ENCODE measurements around the gene FABP3. TPM values are rescaled to one million over a fixed set of nuclear protein-coding genes. Genes with fewer than 3 reads are reported as not detected.

FABP3 gene
- total RNA-seq, result 0.20 and 0.87 TPM in 2 replicates

DNA sequence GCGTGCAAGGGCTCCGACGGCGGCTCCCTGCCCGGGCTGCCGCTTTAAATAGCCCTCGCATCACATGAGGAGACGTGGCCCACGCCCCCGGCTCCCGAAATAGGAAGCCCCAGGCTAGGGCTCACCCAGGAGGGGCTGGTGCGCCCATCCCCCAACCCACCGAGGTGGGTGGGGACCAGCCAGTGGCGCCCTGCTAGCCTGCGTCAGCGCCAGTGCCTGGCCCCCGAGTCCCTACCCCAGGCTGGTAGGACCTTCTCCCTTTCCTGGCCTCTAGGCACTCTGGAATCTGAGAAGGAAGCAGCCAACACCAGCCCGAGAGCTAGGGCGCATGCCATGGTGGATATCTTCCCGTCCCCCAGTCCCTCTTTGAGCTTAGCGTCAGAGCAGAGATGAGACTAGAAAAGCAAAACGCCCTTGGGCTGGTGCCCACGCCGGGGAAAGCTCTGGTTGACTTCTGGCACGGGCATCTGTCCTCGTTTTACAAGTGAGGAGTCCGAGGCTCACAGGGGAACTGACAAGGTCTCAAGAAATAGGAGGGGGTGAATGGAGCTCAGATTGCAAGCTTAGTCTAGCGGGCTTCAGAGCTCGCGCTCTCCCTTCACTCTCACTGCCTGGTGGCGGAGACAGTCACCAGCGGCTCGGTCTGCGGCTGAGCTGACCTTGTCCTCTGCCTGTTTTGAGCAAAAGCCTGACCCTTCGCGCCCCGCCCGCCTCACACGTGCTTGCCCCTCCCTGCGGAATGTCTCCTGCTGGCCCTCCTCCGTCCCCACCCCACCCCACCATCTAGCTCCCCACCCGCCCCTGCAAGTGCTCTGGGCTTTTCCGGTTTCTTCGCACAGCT lies at the start of gene FABP3:
TSS of gene FABP3 (minus strand) at position 21 of the 841 bp plus-strand sequence. CDS start 62 bp downstream, outside the sequence.
- DNase-seq (ENCODE audit: low read depth in 2 of 2), result peak; percentile 25 to 35

DNA sequence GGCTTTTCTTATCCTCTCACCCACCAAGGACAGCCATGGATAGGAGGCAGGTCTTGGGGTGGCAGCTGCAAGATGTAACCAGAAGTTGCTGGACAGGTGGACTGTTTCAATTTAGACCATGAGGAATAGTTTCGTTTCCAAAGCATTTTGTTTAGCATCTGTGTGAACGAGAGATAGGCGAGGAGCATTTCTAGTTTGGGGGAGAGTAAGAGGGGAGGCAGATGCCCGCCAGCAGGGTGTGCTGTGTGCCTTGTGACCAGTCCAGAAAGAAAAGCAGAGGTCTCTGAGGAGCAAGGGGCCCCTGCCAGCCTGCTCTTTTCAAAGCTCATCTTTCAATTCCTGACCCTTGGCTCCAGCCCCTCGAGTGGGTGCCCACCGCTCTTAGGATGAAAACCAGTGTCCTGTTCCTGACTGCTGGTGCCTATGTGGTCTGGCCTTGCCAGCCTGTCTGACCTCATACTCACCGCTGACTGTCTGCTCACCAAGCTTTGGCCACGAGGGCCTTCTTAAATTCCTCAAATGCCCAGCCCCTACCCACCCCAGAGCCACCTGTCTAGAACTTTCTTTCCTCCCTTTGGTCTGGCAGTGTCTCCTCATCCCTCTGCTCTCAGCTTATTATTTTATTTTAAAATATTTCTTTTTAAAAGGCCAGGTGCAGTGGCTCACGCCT lies 48.6 kb upstream of the FABP3 start:
- peak in 1 of 2 donors; percentile 25 for DNase-seq (ENCODE audit: low read depth in 2 of 2)

DNA sequence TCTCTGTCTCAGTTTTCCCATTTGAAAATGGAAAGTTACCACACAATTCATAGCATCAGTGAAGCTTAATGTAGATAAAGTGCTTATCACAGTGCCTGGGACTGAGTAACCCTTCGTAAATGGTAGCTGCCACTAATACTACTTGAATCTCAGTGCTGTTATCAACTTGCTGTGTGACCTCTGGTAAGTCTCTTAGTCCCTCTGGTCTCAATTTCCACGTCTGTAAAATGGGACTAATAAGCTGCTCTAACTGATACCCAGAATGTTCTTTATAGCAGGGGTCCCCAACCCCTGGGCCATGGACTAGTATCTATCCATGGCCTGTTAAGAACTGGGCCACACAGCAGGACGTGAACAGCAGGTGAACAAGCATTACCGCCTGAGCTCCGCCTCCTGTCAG lies 47.8 kb upstream of the FABP3 start:
- DNase-seq (ENCODE audit: low read depth in 2 of 2), result no peak

DNA sequence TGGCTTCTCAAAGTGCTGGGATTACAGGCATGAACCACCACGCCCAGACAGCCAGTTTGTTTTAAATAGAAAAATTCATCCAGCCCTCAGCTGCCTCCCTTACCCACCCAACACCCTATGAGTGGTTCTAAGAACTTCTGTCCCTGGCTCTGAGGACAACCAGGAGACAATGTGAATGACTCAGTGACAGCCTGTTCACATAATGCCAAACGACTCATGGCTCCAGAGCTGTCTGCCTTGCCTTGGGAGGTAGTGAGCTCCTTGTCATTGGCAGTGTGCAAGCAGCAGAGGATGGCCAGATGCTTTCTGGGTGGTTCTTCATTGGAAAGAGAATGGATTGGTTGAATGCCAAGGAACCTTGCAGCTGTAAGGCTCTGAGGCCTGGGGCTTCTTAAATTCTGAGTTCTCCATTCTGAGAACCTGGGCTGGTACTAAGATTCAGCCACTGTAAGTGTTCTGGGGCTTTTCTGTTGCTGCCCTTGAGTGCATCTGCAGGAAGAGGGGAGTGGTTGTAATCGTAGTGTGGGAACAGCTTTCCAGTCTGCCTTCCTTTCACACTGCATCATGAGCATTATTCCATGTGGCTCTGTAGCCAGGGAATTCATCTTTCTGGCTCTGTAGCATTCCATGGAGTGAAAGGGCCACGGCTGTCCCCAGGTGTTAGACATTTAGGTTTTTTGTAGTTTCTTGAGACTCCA lies 45.9 kb upstream of the FABP3 start:
- no peak for DNase-seq (ENCODE audit: low read depth in 2 of 2)

DNA sequence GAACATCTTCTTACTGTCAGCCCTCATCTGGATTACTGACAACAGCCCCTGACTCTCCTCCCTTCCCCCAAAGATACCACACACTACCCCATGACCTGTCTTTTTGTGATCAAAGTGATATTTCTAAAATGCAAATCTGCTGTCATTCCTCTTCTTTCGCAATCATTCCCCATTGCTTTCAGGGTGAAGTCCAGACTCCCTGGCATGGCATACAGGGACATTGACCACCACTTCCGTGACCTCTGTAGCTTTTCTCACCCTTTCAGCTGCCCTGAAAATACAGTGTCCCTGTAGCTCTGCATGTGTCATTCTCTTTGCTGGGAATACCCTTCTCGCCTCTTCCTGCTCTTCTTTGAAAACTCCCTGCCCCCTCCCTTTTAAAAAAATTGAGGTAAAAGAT lies 44.3 kb upstream of the FABP3 start:
- DNase-seq (ENCODE audit: low read depth in 2 of 2), result no peak

DNA sequence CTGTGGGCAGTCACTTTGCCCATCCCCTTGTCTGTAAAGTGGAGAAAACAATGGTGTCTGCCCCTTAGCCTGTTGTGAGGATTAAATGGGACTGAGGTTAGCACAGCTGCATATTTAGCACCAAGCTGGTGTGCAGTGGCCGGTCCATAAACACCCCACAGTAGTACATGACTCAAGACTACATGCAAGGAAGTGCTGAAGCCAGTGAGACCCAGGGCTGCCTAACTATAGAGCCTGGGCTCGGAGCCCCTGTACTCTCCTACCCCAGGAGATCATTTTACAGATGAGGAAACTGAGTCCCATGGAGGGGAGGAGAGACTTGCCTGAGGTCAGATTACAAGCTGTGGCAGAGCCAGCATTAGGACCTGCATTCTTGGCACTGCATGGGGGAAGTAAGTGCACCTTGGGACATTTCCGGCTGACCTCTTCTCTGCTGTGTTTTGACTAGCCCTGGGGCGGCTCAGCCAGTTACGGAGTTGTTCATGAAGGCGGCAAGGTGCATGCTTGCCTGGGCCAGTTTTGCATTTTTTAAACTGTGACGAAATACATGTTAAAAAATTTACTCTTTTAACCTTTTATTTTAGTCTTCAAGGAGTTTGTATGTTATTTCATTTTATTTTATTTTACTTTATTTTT lies 43.3 kb upstream of the FABP3 start:
- peak in 1 of 2 donors; percentile 36 for DNase-seq (ENCODE audit: low read depth in 2 of 2)

DNA sequence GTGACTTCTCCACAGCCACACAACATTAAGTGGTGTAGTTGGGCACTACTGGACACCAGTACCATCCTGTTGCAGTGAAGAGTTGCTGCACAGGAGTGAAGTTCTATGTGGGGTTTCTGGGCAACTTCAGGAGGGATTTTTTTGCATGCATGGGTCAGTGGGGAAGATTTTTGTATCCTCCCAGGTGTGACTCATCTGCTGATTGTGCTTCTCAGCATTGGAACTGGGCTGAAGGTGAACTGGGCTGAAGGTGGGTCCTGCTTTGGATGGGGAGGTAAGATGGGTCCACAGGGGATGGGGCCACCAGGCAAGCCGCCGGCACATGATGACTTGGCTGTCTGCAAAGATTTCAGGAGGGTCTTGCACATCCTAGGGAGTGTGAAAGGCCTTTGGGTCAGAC lies 42.8 kb upstream of the FABP3 start:
- no peak for DNase-seq (ENCODE audit: low read depth in 2 of 2)

DNA sequence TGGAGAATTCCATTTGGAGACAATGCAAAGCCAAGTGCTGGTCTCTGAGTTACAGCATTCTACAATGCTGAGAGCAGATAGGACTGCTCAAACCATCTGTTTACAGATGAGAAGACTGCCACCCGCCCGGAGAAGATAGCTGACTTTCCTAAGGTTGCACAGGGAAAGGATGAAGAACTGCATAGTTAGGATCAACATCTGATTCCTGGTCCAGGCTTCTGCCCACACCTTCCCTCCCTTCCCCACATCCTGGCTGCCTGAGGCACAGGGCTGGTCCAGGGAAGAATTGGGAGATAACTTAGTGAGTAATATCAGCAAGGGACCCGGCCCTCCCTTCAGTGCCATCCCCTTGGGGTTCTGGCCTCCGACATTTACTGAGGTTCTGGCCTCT lies 42.1 kb upstream of the FABP3 start:
- DNase-seq (ENCODE audit: low read depth in 2 of 2), result no peak

DNA sequence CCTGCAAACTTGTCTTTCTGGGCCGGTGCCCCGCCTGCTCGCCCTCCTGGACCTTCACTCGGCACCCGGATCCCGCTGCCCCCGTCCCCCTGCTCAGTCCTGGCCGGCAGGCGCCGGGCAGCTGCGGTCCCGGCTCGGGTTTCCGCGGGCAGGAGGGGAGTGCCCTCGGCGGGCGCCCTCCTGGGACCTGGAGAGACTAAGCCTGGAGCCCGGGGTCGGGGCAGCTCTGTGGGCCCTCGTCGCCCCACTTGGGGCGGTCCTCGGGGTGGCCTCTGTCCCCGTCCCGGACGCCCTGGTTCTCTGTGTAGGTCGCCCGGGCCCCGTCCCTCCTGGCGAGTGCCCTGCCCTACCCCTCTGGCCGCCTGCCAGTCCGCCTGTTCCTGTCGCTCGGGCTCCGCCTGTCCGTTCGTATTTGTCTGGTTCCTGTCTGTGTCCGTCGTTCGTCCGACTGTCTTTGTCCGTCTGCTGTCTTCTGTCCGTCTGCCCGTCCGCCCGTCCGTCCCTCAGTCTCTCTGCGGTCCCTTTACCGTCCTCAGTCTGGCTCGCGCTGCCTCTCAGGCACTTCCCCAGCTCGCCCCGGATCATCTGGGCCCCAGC lies 40.6 kb upstream of the FABP3 start:
- peak; percentile 38 to 69 for DNase-seq (ENCODE audit: low read depth in 2 of 2)

DNA sequence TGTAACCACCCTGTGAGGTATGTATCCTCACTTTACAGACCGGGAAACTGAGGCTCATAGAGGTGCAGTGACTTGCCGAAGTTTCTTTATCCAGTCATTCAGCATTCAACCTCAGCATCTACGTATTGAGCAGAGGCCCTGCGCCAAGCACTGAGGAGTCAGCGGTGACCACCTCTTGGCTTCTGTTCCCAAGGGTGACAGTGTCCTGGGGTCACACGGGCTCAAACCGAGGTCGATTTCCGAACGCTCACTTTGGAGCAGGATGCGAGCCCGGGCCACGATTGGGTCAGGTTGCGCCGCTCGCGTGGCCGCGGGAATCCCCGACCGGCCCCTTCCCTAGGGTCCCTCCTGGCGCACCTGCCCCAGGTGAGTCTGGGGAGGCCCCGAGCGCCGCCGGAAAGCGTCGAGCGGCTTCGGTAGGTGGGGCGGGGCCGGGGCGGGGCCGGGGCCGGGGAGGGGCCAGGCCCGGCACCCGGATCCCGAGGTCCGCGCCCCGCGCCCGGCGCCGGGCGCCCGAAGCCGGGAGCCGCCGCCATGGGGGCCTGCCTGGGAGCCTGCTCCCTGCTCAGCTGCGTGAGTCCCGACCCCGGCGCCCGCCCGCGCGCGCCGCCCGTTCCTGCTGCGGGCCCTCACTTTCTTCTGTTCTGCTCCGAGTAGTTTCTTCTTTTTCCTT lies 40.0 kb upstream of the FABP3 start, which contains the start of gene SERINC2:
TSS of gene SERINC2 (plus strand) at position 482 of the 673 bp plus-strand sequence. CDS start at position 535, 53 bp downstream.
- no peak for DNase-seq (ENCODE audit: low read depth in 2 of 2)

DNA sequence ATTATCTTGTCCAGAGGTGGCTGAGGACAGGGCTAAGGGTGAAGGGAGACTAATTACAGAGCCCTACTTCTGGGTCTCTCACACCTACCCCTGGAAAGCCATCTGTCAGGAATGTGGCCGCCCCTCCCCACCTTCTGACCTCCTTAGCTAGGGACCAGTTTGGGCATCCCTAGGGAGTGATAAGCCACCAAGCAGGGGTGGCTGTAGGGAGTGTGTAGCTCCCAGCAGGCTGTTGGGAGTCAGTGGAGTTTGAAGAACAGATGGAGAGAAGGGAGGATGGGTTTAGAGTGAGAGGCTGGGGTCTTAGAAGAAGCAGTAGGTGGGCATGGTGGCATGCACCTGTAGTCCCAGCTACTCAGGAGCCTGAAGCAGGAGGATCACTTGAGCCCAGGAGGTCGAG lies 39.3 kb upstream of the FABP3 start:
- no peak for DNase-seq (ENCODE audit: low read depth in 2 of 2)

DNA sequence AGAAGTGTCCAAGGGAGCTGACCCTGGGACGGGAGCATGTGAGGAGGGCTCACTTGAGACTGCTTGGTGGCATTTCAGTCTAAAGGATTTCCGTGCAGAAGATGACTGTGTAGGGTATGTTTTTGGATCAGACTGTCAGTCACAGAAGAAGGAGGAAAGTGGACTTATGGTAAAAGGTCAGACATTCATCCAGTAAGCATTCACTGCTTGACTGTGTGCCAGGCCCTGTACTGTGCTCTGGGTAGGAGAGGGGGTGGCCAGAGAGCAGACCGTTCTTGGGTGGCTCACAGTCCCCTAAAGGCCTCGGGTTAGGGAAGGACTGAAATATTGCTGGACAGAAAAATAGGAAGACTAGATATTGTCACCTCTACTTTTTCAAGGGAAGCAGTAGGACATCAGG lies 38.0 kb upstream of the FABP3 start:
- DNase-seq (ENCODE audit: low read depth in 2 of 2), result no peak

DNA sequence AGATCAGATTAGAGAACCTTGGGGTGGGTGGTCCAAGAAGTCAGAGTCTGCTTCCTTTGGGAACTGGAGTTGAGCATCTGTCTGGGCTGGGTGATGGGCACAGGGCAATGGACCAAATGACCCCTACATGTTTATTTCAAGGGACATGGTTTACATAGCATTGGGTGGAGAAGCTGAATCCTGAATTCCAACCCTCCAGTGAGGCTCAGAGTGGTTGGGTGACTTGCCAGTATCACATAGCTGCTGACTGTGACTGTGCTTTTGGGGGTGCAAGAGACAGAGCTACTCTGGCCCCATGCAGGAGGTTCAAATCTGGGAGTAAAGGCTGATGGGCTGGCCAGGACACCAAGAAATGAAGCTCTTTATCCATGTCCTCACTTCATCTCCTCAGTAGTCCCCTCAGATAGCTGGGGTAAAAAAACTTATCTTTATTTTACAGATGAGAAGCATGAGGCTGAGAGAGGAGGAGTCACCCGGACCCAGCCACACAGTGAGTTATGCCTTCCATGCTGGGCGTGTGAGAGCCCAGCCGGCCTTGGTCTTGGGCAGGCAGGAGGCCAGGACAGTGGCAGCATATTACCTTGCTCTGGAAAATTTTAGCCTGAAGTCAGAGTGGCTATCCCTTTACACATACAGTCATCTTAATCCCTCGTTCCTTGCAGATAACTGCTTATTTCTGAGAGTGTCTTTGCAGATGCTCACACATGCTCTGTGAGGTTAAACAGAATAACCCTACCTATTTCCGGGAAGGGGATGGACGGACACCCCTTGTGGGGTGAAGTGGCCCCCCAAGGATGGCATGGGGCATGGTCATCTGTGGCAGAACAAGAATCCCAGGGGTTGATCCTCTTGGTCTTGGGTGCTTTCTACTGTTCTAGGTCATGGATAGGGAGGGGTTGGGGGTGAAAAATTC lies 37.3 kb upstream of the FABP3 start:
- no peak for DNase-seq (ENCODE audit: low read depth in 2 of 2)

DNA sequence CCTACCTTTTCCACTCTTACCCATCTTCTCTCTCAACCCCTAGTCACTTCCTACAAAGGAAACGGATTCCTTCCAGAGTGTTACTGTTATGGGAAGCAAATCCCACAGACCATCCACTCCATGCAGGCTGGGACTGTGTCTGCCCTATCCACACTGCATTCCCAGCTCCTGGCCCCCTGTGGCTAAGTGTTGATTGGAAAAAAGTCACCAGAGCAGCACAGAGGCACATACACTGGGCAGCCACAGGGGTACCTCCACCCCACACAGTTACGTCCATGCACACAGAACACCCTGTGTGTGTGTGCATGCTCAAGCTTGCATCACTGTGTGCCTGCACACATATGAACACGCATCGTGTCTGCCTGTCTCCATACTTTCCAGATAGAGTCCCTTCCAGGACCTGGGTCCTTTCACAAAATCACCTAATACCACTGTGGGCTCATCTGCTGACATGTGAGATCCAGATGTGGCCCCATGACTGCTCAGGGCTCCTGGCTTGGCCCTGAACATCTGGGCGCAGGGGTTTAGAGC lies 36.0 kb upstream of the FABP3 start:
- DNase-seq (ENCODE audit: low read depth in 2 of 2), result no peak

DNA sequence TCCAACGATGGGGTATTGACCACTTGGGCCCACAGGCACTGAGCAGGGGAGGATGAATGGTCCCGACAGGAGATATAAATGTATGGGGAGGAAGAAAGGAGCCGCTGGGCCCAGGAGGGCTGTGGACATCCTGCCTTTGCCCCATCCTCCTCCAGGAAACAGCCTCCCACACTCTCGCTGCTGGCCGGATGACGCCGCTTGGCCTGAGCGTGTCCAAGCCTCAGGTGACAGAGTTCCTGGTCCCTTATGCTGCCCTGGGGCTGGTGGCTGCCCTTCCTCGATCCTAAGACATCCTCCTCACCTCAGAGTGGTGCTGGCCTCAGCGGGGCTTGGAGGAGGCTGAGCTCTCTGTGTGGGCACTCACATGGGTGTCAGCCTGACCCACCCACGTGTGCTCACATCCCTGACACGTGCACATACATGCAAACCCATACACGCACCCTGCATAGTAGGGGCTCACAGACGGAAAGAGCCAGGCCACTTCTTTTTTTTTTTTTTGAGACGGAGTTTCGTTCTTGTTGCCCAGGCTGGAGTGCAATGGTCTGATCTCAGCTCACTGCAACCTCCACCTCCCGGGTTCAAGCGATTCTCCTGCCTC lies 34.3 kb upstream of the FABP3 start:
- peak in 1 of 2 donors; percentile 24 for DNase-seq (ENCODE audit: low read depth in 2 of 2)

DNA sequence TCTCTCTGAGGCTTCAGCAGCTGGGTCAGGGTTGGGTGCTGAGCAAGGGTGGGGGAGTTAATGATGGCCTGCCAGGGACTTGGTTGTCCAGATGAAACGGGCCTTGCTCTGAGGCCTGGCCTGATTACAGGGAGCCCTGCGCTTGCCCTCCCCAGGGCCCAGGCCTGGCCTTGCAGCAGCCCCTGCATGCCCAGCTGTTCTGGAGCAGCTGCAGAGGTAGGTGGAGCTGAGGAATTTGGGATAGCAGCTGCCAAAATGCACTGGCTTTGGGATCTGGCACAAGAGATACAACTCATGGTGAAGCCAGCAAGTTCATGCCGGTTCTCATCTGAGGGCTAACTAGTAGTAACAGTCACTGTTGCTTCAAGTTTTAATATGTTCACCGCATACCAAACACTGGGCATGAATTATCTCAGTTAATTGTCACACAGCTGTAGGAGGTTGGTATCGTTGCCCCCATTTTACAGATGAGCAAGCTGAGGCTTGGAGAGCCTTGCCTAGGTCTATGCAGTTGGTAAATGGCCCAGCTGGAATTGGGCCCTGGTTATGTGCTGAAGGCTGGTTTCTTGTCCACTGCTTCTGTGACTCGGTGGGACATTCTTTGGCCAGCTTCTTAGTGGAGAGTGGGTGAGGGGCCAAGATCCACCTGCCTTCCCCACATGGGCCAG lies 32.8 kb upstream of the FABP3 start:
- no peak for DNase-seq (ENCODE audit: low read depth in 2 of 2)

DNA sequence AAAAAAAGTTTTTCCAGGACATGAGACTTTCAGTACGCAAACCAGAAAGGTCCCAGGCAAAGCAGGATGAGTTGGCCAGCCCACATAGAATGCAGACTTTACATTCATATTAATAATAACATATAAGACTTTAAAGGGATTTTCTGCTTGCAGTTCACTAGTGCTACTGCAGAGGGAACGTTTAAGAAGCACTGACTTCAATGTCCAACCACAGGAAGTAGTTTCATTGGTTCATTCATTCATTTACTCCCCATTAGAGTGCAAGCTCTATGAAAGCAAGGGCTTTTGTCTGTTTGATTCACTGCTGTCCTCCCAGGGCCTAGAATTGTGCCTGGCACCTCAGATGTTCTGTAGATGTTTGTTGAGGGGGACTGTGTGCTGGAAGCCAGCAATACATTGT lies 28.4 kb upstream of the FABP3 start:
- DNase-seq (ENCODE audit: low read depth in 2 of 2), result peak in 1 of 2 donors; percentile 10

DNA sequence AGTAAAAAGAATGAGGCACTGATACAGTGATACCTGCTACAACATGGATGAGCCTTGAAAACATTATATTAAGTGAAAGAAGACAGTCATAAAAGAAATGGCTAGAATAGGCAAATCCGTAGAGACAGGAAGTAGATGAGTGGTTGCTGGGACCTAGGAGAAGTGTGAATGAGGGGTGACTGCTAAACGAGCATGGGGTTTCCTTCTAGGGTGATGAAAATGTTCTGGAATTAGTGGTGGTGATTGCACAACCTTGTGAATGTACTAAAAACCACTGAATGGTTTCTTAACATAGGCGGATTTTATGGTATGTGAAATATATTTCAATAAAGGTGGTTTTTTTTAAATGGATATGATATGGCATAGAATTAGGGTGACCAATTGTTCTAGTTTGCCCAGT lies 27.5 kb upstream of the FABP3 start:
- no peak for DNase-seq (ENCODE audit: low read depth in 2 of 2)
